ENCODE measurements around the gene STARD4.

STARD4 gene

DNA sequence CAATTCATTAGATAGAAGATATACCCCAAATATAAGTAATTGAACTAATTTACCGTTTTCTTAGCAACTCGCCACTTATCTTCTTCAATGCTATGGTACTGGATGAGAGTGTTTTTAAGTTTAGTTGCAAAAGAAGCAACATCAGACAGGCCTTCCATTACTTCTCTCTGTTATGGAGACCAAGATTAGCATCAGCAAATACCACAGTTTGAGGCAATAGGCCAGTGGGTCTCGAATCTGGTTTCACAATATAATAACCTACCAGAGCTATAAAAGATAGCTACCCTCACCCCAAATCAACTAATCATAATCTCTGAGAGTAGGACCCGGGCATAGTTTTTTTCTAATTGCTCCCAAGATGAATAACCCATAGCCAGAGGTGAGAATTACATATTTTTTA is 5.1 kb downstream of the STARD4 start:
- DNase-seq, result no peak
- Histone ChIP-seq H2AFZ (ENCODE audit: low read depth, low read length) (no peak overlapping the region), H3K9ac (ENCODE audit: low read length) (no peak overlapping the region)

DNA sequence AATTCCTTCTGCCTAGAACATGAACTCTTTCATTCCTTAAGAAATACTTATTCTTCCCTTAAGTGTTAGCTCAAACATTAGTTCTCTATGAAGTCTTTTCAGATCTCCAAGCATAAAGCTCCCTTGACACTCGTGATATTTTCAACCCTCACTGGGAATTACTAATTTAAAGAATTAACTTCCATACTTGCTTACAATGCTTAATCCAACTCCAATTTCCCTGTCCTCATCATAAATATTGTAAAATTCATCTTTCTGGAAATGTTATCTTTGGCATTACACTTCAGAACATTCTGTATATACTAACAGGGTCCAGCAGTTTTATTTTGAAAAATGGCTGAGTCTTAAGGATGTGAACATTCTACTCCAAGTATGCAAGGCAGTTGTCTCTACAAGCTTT is 7.2 kb downstream of the STARD4 start:
- Histone ChIP-seq H4K8ac (ENCODE audit: low read length) (no peak overlapping the region), H2BK120ac (ENCODE audit: low read depth, low read length) (no peak overlapping the region), H2AK5ac (ENCODE audit: low read length, severe bottlenecking) (no peak overlapping the region), H3K4me1 (ENCODE audit: control insufficient read depth, insufficient read depth, low read depth, low read length) (no peaks in the 10 kb centered on the region), H3K27ac (ENCODE audit: low read length, poor library complexity, severe bottlenecking) (no peak overlapping the region), H3K4me2 (ENCODE audit: low read length, poor library complexity, severe bottlenecking) (no peak overlapping the region), H2BK12ac (ENCODE audit: low read length in 2 of 2) (no peak overlapping the region), H3K9me3 (ENCODE audit: control insufficient read depth, low read length) (no peaks in the 10 kb centered on the region), H2BK5ac (ENCODE audit: low read depth, low read length, poor library complexity, severe bottlenecking) (no peak overlapping the region), H3K4ac (ENCODE audit: low read depth in 1 of 2, low read length in 2 of 2) (no peak overlapping the region), H3K27me3 (ENCODE audit: control insufficient read depth in 1 of 2, insufficient read depth in 1 of 2, low read length in 2 of 2) (no peaks in the 10 kb centered on the region), H3K14ac (ENCODE audit: low read length in 2 of 2) (no peak overlapping the region), H2AFZ (ENCODE audit: low read depth, low read length) (no peak overlapping the region), H2BK15ac (ENCODE audit: low read depth, poor library complexity, severe bottlenecking) (no peak overlapping the region), H3K36me3 (ENCODE audit: control insufficient read depth in 1 of 2, insufficient read depth in 2 of 2, low read depth in 1 of 2, low read length in 2 of 2) (peaks cover 2 to 38% of the 10 kb centered on the region in 2 experiments), H3K4me3 (ENCODE audit: insufficient read depth in 1 of 2, low read depth in 1 of 2, low read length in 2 of 2) (no peak overlapping the region), H3K9ac (ENCODE audit: low read length) (no peak overlapping the region), H3K23ac (ENCODE audit: low read length in 2 of 2) (no peak overlapping the region), H4K91ac (ENCODE audit: low read length) (no peak overlapping the region), H3K18ac (ENCODE audit: low read depth in 1 of 2, low read length in 2 of 2) (no peak overlapping the region), H3K79me1 (replicated peaks; ENCODE audit: low read length, poor library complexity, severe bottlenecking) (peaks cover 9% of the 10 kb centered on the region)
- WGBS, result 100% methylated on average over 1 of the region's 1 CpG
- DNase-seq, result no peak

More for the DNA sequence above, 5.1 kb downstream of the STARD4 start:
- Histone ChIP-seq H3K9me3 (ENCODE audit: control insufficient read depth, low read length) (no peaks in the 10 kb centered on the region), H3K4me1 (ENCODE audit: control insufficient read depth, insufficient read depth, low read depth, low read length) (no peaks in the 10 kb centered on the region), H2BK120ac (ENCODE audit: low read depth, low read length) (no peak overlapping the region), H3K14ac (ENCODE audit: low read length in 2 of 2) (no peak overlapping the region), H2BK15ac (ENCODE audit: low read depth, poor library complexity, severe bottlenecking) (no peak overlapping the region), H3K4ac (ENCODE audit: low read depth in 1 of 2, low read length in 2 of 2) (no peak overlapping the region), H2BK12ac (ENCODE audit: low read length in 2 of 2) (no peak overlapping the region), H2AK5ac (ENCODE audit: low read length, severe bottlenecking) (no peak overlapping the region), H3K27me3 (ENCODE audit: control insufficient read depth in 1 of 2, insufficient read depth in 1 of 2, low read length in 2 of 2) (no peaks in the 10 kb centered on the region), H4K8ac (ENCODE audit: low read length) (no peak overlapping the region), H3K79me1 (replicated peaks; ENCODE audit: low read length, poor library complexity, severe bottlenecking) (peaks cover 4% of the 10 kb centered on the region), H3K27ac (ENCODE audit: low read length, poor library complexity, severe bottlenecking) (no peak overlapping the region), H3K4me2 (ENCODE audit: low read length, poor library complexity, severe bottlenecking) (no peak overlapping the region), H3K18ac (ENCODE audit: low read depth in 1 of 2, low read length in 2 of 2) (no peak overlapping the region), H3K23ac (ENCODE audit: low read length in 2 of 2) (no peak overlapping the region), H3K36me3 (ENCODE audit: control insufficient read depth in 1 of 2, insufficient read depth in 2 of 2, low read depth in 1 of 2, low read length in 2 of 2) (peaks cover 2 to 19% of the 10 kb centered on the region in 2 experiments), H4K91ac (ENCODE audit: low read length) (no peak overlapping the region), H3K4me3 (ENCODE audit: insufficient read depth in 1 of 2, low read depth in 1 of 2, low read length in 2 of 2) (no peak overlapping the region), H2BK5ac (ENCODE audit: low read depth, low read length, poor library complexity, severe bottlenecking) (no peak overlapping the region)
- WGBS, result 91% methylated on average over 1 of the region's 4 CpGs

DNA sequence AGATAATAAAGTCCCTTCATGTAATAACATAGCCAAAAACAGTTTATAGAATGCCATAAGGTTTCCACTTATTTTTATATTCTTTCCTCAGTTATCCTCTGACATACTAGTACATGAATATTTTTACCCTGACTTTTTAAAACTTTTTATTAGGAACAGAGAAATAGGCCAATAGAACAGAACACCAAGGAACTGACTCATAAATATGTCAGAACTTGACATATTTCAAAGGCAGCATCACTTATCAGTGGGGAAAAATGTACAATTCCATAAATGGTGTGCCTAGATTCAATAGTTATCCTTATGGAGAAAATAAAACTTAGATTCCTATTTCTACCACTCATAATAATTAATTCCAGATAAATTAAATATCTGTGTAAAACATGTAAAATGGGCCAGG is 9.4 kb downstream of the STARD4 start:
- Histone ChIP-seq H2BK12ac (ENCODE audit: low read length in 2 of 2) (no peak overlapping the region), H3K14ac (ENCODE audit: low read length in 2 of 2) (no peak overlapping the region), H2AFZ (ENCODE audit: low read depth, low read length) (no peak overlapping the region), H3K9ac (ENCODE audit: low read length) (no peak overlapping the region), H3K27ac (ENCODE audit: low read length, poor library complexity, severe bottlenecking) (no peak overlapping the region), H3K4me2 (ENCODE audit: low read length, poor library complexity, severe bottlenecking) (no peak overlapping the region), H4K8ac (ENCODE audit: low read length) (no peak overlapping the region), H2BK5ac (ENCODE audit: low read depth, low read length, poor library complexity, severe bottlenecking) (no peak overlapping the region), H3K36me3 (ENCODE audit: control insufficient read depth in 1 of 2, insufficient read depth in 2 of 2, low read depth in 1 of 2, low read length in 2 of 2) (peaks cover 6 to 57% of the 10 kb centered on the region in 2 experiments), H3K4me3 (ENCODE audit: insufficient read depth in 1 of 2, low read depth in 1 of 2, low read length in 2 of 2) (no peak overlapping the region), H3K27me3 (ENCODE audit: control insufficient read depth in 1 of 2, insufficient read depth in 1 of 2, low read length in 2 of 2) (no peaks in the 10 kb centered on the region), H2BK120ac (ENCODE audit: low read depth, low read length) (no peak overlapping the region), H3K4me1 (ENCODE audit: control insufficient read depth, insufficient read depth, low read depth, low read length) (no peaks in the 10 kb centered on the region), H2BK15ac (ENCODE audit: low read depth, poor library complexity, severe bottlenecking) (no peak overlapping the region), H3K18ac (ENCODE audit: low read depth in 1 of 2, low read length in 2 of 2) (no peak overlapping the region), H3K79me1 (replicated peaks; ENCODE audit: low read length, poor library complexity, severe bottlenecking) (peaks cover 12% of the 10 kb centered on the region), H4K91ac (ENCODE audit: low read length) (no peak overlapping the region), H3K4ac (ENCODE audit: low read depth in 1 of 2, low read length in 2 of 2) (no peak overlapping the region), H3K9me3 (ENCODE audit: control insufficient read depth, low read length) (no peaks in the 10 kb centered on the region), H3K23ac (ENCODE audit: low read length in 2 of 2) (no peak overlapping the region), H2AK5ac (ENCODE audit: low read length, severe bottlenecking) (no peak overlapping the region)
- no peak for DNase-seq

DNA sequence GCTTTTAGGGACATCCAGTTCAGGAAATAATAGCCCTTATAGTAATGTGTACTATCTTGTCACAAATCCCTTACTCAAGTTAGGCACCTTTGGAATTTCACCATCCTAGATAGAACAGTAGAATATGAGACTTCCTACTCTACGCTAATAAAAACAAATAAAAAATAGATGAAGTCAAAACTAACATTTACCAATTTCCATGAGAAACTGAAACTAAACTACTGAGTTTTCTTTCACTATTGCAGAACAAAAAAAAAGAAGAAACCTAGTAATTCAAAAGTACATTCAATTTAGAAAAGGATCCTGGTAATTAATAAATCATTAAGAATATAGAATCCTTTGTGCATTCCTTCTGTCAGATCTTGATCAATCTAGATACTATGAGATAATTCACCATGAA is 14.0 kb downstream of the STARD4 start:
- H3K18ac ChIP-seq (ENCODE audit: low read depth in 1 of 2, low read length in 2 of 2), result no peak overlapping the region

More for the DNA sequence above, 14.0 kb downstream of the STARD4 start:
- Histone ChIP-seq H2BK12ac (ENCODE audit: low read length in 2 of 2) (no peak overlapping the region), H3K4ac (ENCODE audit: low read depth in 1 of 2, low read length in 2 of 2) (no peak overlapping the region), H2AFZ (ENCODE audit: low read depth, low read length) (no peak overlapping the region), H3K23ac (ENCODE audit: low read length in 2 of 2) (no peak overlapping the region), H4K91ac (ENCODE audit: low read length) (no peak overlapping the region), H2BK15ac (ENCODE audit: low read depth, poor library complexity, severe bottlenecking) (no peak overlapping the region), H3K36me3 (ENCODE audit: control insufficient read depth in 1 of 2, insufficient read depth in 2 of 2, low read depth in 1 of 2, low read length in 2 of 2) (peaks cover 4 to 57% of the 10 kb centered on the region in 2 experiments), H3K14ac (ENCODE audit: low read length in 2 of 2) (no peak overlapping the region), H3K79me1 (replicated peaks; ENCODE audit: low read length, poor library complexity, severe bottlenecking) (peaks cover 13% of the 10 kb centered on the region), H4K8ac (ENCODE audit: low read length) (no peak overlapping the region), H3K9me3 (ENCODE audit: control insufficient read depth, low read length) (no peaks in the 10 kb centered on the region), H3K4me1 (ENCODE audit: control insufficient read depth, insufficient read depth, low read depth, low read length) (no peaks in the 10 kb centered on the region), H3K9ac (ENCODE audit: low read length) (no peak overlapping the region), H2BK5ac (ENCODE audit: low read depth, low read length, poor library complexity, severe bottlenecking) (no peak overlapping the region), H3K27me3 (ENCODE audit: control insufficient read depth in 1 of 2, insufficient read depth in 1 of 2, low read length in 2 of 2) (no peaks in the 10 kb centered on the region), H2AK5ac (ENCODE audit: low read length, severe bottlenecking) (no peak overlapping the region), H3K4me3 (ENCODE audit: insufficient read depth in 1 of 2, low read depth in 1 of 2, low read length in 2 of 2) (peak overlapping the region in 1 of 2 experiments; percentile 30), H3K27ac (ENCODE audit: low read length, poor library complexity, severe bottlenecking) (no peak overlapping the region), H3K4me2 (ENCODE audit: low read length, poor library complexity, severe bottlenecking) (no peak overlapping the region), H2BK120ac (ENCODE audit: low read depth, low read length) (no peak overlapping the region)
- DNase-seq, result no peak
- WGBS, result 100% methylated on average over 1 of the region's 1 CpG
